H1 (cell line): ENCODE measurements around the gene SLC6A6. TPM values are rescaled to one million over a fixed set of nuclear protein-coding genes. Genes with fewer than 3 reads are reported as not detected.

ENCODE experiments used
- CTCF ChIA-PET: fragments of 300-600 bp; sonication (Branson Sonifier 250); formaldehyde crosslinking; loops from one replicate; lab custom pipeline; 2021; ENCODE audit not compliant: partially characterized antibody; lab: Charles Lee
- POLR2A ChIA-PET: fragments of 300-600 bp; sonication (Branson Sonifier 250); formaldehyde crosslinking; loops from one replicate; lab custom pipeline; 2021; ENCODE audit warnings: inconsistent platforms; ENCODE audit not compliant: partially characterized antibody; lab: Charles Lee
- DNase-seq, 2 experiments: peaks; one replicate each; pipeline versions ENCODE4 v3.0.0 to v3.0.0-alpha.2; 2010 to 2022; ENCODE audit warnings: low spot score in 2 of 2, low read depth in 1 of 2, mixed read lengths in 1 of 2
- FAIRE-seq: peaks from 2 replicates; lab custom pipeline; 2011; peaks lifted over from hg19 to GRCh38; lab: Jason Lieb, UNC
- H2AFZ ChIP-seq: 2 replicates; pipeline ENCODE4 v1.8.1; 2012; ENCODE audit warnings: low read length, inconsistent platforms
- H2AK5ac ChIP-seq: 2 replicates; pipeline ENCODE4 v1.6.1; 2013; ENCODE audit warnings: low read depth, low read length
- H2BK120ac ChIP-seq: replicated peaks from 2 replicates; pipeline ENCODE3; 2013; ENCODE audit warnings: low read depth, low read length, inconsistent platforms
- H2BK12ac ChIP-seq: 2 replicates; pipeline ENCODE4 v1.6.1; 2013; ENCODE audit warnings: low read depth, low read length
- H2BK15ac ChIP-seq: 2 replicates; pipeline ENCODE4 v1.6.1; 2013; ENCODE audit warnings: low read length
- H2BK20ac ChIP-seq: 2 replicates; pipeline ENCODE4 v1.6.1; 2013; ENCODE audit warnings: low read length
- H2BK5ac ChIP-seq: 2 replicates; pipeline ENCODE4 v1.6.1; 2013; ENCODE audit warnings: low read depth, low read length
- H3K14ac ChIP-seq: 2 replicates; pipeline ENCODE4 v1.6.1; 2013; ENCODE audit warnings: inconsistent platforms; ENCODE audit not compliant: insufficient read length
- H3K18ac ChIP-seq: 2 replicates; pipeline ENCODE4 v1.6.1; 2013; ENCODE audit warnings: low read length; ENCODE audit errors: extremely low read depth
- H3K23ac ChIP-seq: 2 replicates; pipeline ENCODE4 v1.6.1; 2013; ENCODE audit warnings: inconsistent platforms; ENCODE audit not compliant: insufficient read length
- H3K23me2 ChIP-seq: 2 replicates; pipeline ENCODE4 v1.6.1; 2013; ENCODE audit warnings: low read depth, low read length
- H3K27ac ChIP-seq: 2 replicates; pipeline ENCODE4 v1.6.1; 2011; ENCODE audit warnings: low read depth, low read length, inconsistent platforms
- H3K27me3 ChIP-seq, 4 experiments: replicated peaks in 1 of 4; 1 replicate in 1 of 4; 2 replicates in 3 of 4; pipeline versions ENCODE4 v1.6.1 to v1.8.1; 2011 to 2013; ENCODE audit warnings: low read length in 3 of 4, mild to moderate bottlenecking in 3 of 4, inconsistent platforms in 2 of 4, mixed read lengths in 2 of 4, moderate library complexity in 1 of 4; ENCODE audit not compliant: control insufficient read depth in 3 of 4, insufficient read depth in 3 of 4; ENCODE audit errors: extremely low read depth in 1 of 4
- H3K36me3 ChIP-seq, 4 experiments: 2 replicates each; pipeline versions ENCODE4 v1.6.1 to v1.8.1; 2011 to 2013; ENCODE audit warnings: mild to moderate bottlenecking in 4 of 4, low read length in 3 of 4, moderate library complexity in 2 of 4, control low read depth in 1 of 4, inconsistent platforms in 1 of 4; ENCODE audit not compliant: insufficient read depth in 4 of 4, control insufficient read depth in 2 of 4
- H3K4ac ChIP-seq: replicated peaks from 2 replicates; pipeline ENCODE3; 2013; ENCODE audit warnings: low read length, low read depth, mixed read lengths, inconsistent platforms; ENCODE audit not compliant: insufficient read length
- H3K4me1 ChIP-seq, 4 experiments: replicated peaks in 1 of 4; 1 replicate in 1 of 4; 2 replicates in 3 of 4; pipeline versions ENCODE4 v1.6.1 to v1.8.1; 2011 to 2013; ENCODE audit warnings: low read length in 3 of 4, inconsistent platforms in 2 of 4, mixed read lengths in 1 of 4; ENCODE audit not compliant: insufficient read depth in 4 of 4, control insufficient read depth in 3 of 4
- H3K4me2 ChIP-seq, 2 experiments: 2 replicates each; pipeline versions ENCODE4 v1.6.1 to v1.8.1; 2011 to 2013; ENCODE audit warnings: low read depth in 2 of 2, low read length in 2 of 2, control low read depth in 1 of 2, inconsistent platforms in 1 of 2, mild to moderate bottlenecking in 1 of 2; ENCODE audit not compliant: insufficient read depth in 1 of 2
- H3K4me3 ChIP-seq, 4 experiments: fragments of 200-600, 300-600 bp in 1 of 4; sonication (generic), shearing (Covaris generic), sonication (Bioruptor Twin) in 1 of 4; 2 replicates each; pipeline versions ENCODE4 v1.5.1 to v1.8.1; 2011 to 2016; ENCODE audit warnings: low read length in 4 of 4, low read depth in 3 of 4, control low read depth in 2 of 4, inconsistent platforms in 2 of 4, mild to moderate bottlenecking in 2 of 4, mixed read lengths in 1 of 4, moderate library complexity in 1 of 4; ENCODE audit not compliant: insufficient read depth in 2 of 4; ENCODE audit errors: extremely low read depth in 1 of 4
- H3K56ac ChIP-seq: replicated peaks from 2 replicates; pipeline ENCODE3; 2013; ENCODE audit warnings: low read depth, mild to moderate bottlenecking, mixed read lengths, low read length, inconsistent platforms; ENCODE audit not compliant: insufficient read length
- H3K79me1 ChIP-seq: 2 replicates; pipeline ENCODE4 v1.6.1; 2013; ENCODE audit warnings: low read depth, low read length, control low read depth
- H3K79me2 ChIP-seq, 2 experiments: 2 replicates each; pipeline versions ENCODE4 v1.6.1 to v1.8.1; 2012 to 2013; ENCODE audit warnings: low read length in 2 of 2, mild to moderate bottlenecking in 2 of 2, inconsistent platforms in 1 of 2; ENCODE audit not compliant: insufficient read depth in 2 of 2, control insufficient read depth in 1 of 2
- H3K9ac ChIP-seq, 4 experiments: replicated peaks in 1 of 4; 1 replicate in 1 of 4; 2 replicates in 3 of 4; pipeline versions ENCODE4 v1.6.1 to v1.8.1; 2011 to 2013; ENCODE audit warnings: low read depth in 3 of 4, low read length in 3 of 4, control low read depth in 2 of 4, mild to moderate bottlenecking in 2 of 4, moderate library complexity in 2 of 4, inconsistent platforms in 1 of 4; ENCODE audit errors: extremely low read depth in 1 of 4
- H3K9me3 ChIP-seq, 2 experiments: 2 replicates each; pipeline versions ENCODE4 v1.6.1 to v1.8.1; 2012 to 2013; ENCODE audit warnings: mild to moderate bottlenecking in 2 of 2, moderate library complexity in 2 of 2, control low read depth in 1 of 2, inconsistent platforms in 1 of 2, low read depth in 1 of 2, low read length in 1 of 2, mixed read lengths in 1 of 2; ENCODE audit not compliant: insufficient read depth in 2 of 2
- H4K20me1 ChIP-seq, 2 experiments: replicated peaks in 1 of 2; 2 replicates each; pipeline versions ENCODE3 to v1.8.1; 2011 to 2013; ENCODE audit warnings: inconsistent platforms in 2 of 2, low read length in 2 of 2, mild to moderate bottlenecking in 1 of 2; ENCODE audit not compliant: insufficient read depth in 2 of 2, control insufficient read depth in 1 of 2
- H4K5ac ChIP-seq: 2 replicates; pipeline ENCODE4 v1.6.1; 2013; ENCODE audit warnings: low read length, low read depth, mixed read lengths, inconsistent platforms; ENCODE audit not compliant: insufficient read length
- H4K8ac ChIP-seq: 2 replicates; pipeline ENCODE4 v1.8.0; 2013; ENCODE audit warnings: mild to moderate bottlenecking, moderate library complexity, low read length, inconsistent platforms; ENCODE audit not compliant: insufficient read depth; ENCODE audit errors: extremely low read depth
- H4K91ac ChIP-seq: replicated peaks from 2 replicates; pipeline ENCODE3; 2013; ENCODE audit warnings: low read length, mixed read lengths, inconsistent platforms; ENCODE audit not compliant: insufficient read length
- CHD1 ChIP-seq: IDR thresholded peaks from 2 replicates; pipeline ENCODE4 v1.6.1; 2012; ENCODE audit warnings: low read depth, low read length, improper control_type of control experiment
- CTCF ChIP-seq, 3 experiments: IDR thresholded peaks; 1 replicate in 2 of 3; 2 replicates in 1 of 3; pipeline versions ENCODE4 v1.5.1 to v1.6.1; 2011; ENCODE audit warnings: low read length in 3 of 3, mild to moderate bottlenecking in 3 of 3, inconsistent platforms in 2 of 3, low read depth in 1 of 3, moderate library complexity in 1 of 3; ENCODE audit not compliant: insufficient read depth in 1 of 3; ENCODE audit errors: control extremely low read depth in 1 of 3
- KDM5A ChIP-seq: fragments of 200-600 bp; IDR thresholded peaks from 2 replicates; pipeline ENCODE4 v1.7.1; 2012; ENCODE audit warnings: mild to moderate bottlenecking, low read length, inconsistent platforms, mixed read lengths
- RAD21 ChIP-seq, 2 experiments: IDR thresholded peaks in 1 of 2; conservative IDR thresholded peaks in 1 of 2; 2 replicates each; pipeline ENCODE4 v1.6.1; 2011; ENCODE audit warnings: low read depth in 2 of 2, low read length in 2 of 2, improper control_type of control experiment in 1 of 2, inconsistent platforms in 1 of 2, mild to moderate bottlenecking in 1 of 2, moderate library complexity in 1 of 2
- SUZ12 ChIP-seq: fragments of 200-600 bp; sonication (generic); IDR thresholded peaks from 2 replicates; pipeline ENCODE4 v1.6.1; 2012; ENCODE audit warnings: mild to moderate bottlenecking, inconsistent platforms, low read length, moderate library complexity, mixed read lengths
- TBP ChIP-seq: IDR thresholded peaks from 2 replicates; pipeline ENCODE4 v1.6.1; 2011; ENCODE audit warnings: low read depth, low read length, improper control_type of control experiment
- WGBS, 2 experiments: shearing (Covaris generic) in 1 of 2; methylation state at CpG; one replicate each; pipeline versions ENCODE4 v1.1.6 to v1.1.7; 2013 to 2015; ENCODE audit warnings: low lambda C conversion rate in 2 of 2, mixed read lengths in 2 of 2, inconsistent platforms in 1 of 2, low coverage in 1 of 2, missing lambda C conversion rate in 1 of 2; ENCODE audit not compliant: insufficient replicate concordance in 2 of 2, insufficient coverage in 1 of 2, insufficient read length in 1 of 2; ENCODE audit errors: extremely low coverage in 1 of 2, missing lambda C conversion rate in 1 of 2; 5-methylcytosine and 5-hydroxymethylcytosine counted together
- polyA plus RNA-seq, 7 experiments: library from polyadenylated mRNA; depleted of rRNA in 3 of 7; stranded (reverse) in 5 of 7; unstranded in 2 of 7; fragments of >200 nt in 5 of 7; fragments of 200-250 nt in 2 of 7; gene quantifications; 1 replicate in 5 of 7; 2 replicates in 1 of 7; 4 replicates in 1 of 7; pipeline versions ENCODE4 v1.2.1 to v1.2.3, GENCODE V29; 2011 to 2013; ENCODE audit warnings: missing spikeins in 2 of 7, mixed read lengths in 2 of 7
- total RNA-seq: library from RNA; stranded (reverse); fragmentation: NEBNext Ultra II Directional; extraction: Animal tissue kit (Norgen Biotek cat#: 25700); gene quantifications from 2 replicates; pipeline ENCODE4 v1.2.1, GENCODE V29; 2021

SLC6A6 gene
- total and polyA plus RNA-seq, 2 of the 8 experiments (the other 6 are each of a cell fraction or from before 2014, with no cell fraction given) = 66.2 to 144 TPM

GRCh38 chr3:14431452-14431916, 29.1 kb downstream of the SLC6A6 start:
- POLR2A ChIA-PET = interaction anchor here (0.9 to 1.6 kb wide), 7 partner anchors 10 to 29 kb away, joined by 3 to 8 read pairs (median 3); partner anchors contain the start of gene SLC6A6
- Histone ChIP-seq H2AK5ac (no peak overlapping the region), H3K36me3 (no peaks in the 10 kb centered on the region), H3K18ac (no peak overlapping the region; the same call in 1 of the 2 replicates), H3K79me1 (peaks cover 31% of the 10 kb centered on the region), H3K9me3 (no peaks in the 10 kb centered on the region)
- no peak for DNase-seq
- no peak for FAIRE-seq
- TF ChIP-seq RAD21 (IDR thresholded peaks at IDR 0.05 in 1 of 2, conservative IDR thresholded peaks at IDR 0.05 in 1 of 2; ENCODE audit: low read depth in 2 of 2, low read length in 2 of 2) = peak; percentile 32 to 52; a peak in 3 of 4 replicates
- no peak for TF ChIP-seq KDM5A
- no peak for TF ChIP-seq SUZ12
- TF ChIP-seq TBP = no peak
- no peak for TF ChIP-seq CHD1
- TF ChIP-seq CTCF (IDR thresholded peaks at IDR 0.05; ENCODE audit: control extremely low read depth in 1 of 3, insufficient read depth in 1 of 3, low read depth in 1 of 3, low read length in 3 of 3) = peak in 2 of 3 experiments; percentile 16 to 28; a peak in 3 of 4 replicates
- TF ChIP-seq, all 59 proteins: peak for 2
- Histone ChIP-seq H3K23ac (no peak overlapping the region), H3K4ac (no peak overlapping the region), H2BK12ac (no peak overlapping the region), H2AFZ (no peak overlapping the region), H2BK20ac (no peak overlapping the region), H2BK120ac (no peak overlapping the region), H4K91ac (no peak overlapping the region), H3K23me2 (no peaks in the 10 kb centered on the region), H3K4me2 (no peak overlapping the region), H4K5ac (no peak overlapping the region), H3K4me1 (peaks cover 0 to 22% (median 7%) of the 10 kb centered on the region in 4 experiments; a peak in 5 of 7 replicates), H3K79me2 (peaks cover 3 to 80% of the 10 kb centered on the region in 2 experiments; a peak in 3 of 4 replicates), H4K20me1 (peaks cover 13 to 55% of the 10 kb centered on the region in 2 experiments), H3K27me3 (no peaks in the 10 kb centered on the region), H3K9ac (no peak overlapping the region), H2BK15ac (no peak overlapping the region), H3K4me3 (no peak overlapping the region), H2BK5ac (no peak overlapping the region), H3K14ac (no peak overlapping the region), H3K27ac (peak overlapping the region; percentile 9; the same call in 1 of the 2 replicates), H4K8ac (0 out of 2 replicates have a peak overlapping the region, but pooled peaks have one; percentile 3), H3K56ac (no peak overlapping the region)
- CTCF ChIA-PET = interaction anchor here (0.6 to 4.1 kb wide), 21 partner anchors 9 to 541 kb away, joined by 3 to 16 read pairs (median 5); no protein-coding TSS in a partner anchor
- 81% methylated on average over 10 of the region's 10 CpGs; no CpG with 5 or more reads in 1 of the 2 experiments for WGBS, 2 experiments
